OCI-LY7 (cell line): Measurements from ENCODE around the gene UBE2Q2. TPM values are rescaled to one million over a fixed set of nuclear protein-coding genes. Genes with fewer than 3 reads are reported as not detected.

Experiments used
- BruUV-seq: library from RNA; stranded (reverse); fragments of 400-500 nt; replicated peaks from 2 replicates; lab custom pipeline; 2021; lab: Mats Ljungman, UMichigan
- CTCF ChIA-PET: fragments of 300-600 bp; sonication (Branson Sonifier 250); formaldehyde crosslinking; loops from one replicate; lab custom pipeline; 2022; ENCODE audit warnings: antibody characterized with exemption; ENCODE audit not compliant: unreplicated experiment; lab: Charles Lee
- POLR2A ChIA-PET: fragments of 300-600 bp; sonication (Branson Sonifier 250); formaldehyde crosslinking; loops from one replicate; lab custom pipeline; 2022; ENCODE audit warnings: antibody characterized with exemption; lab: Charles Lee
- DNase-seq: peaks from one replicate; pipeline ENCODE4 v3.0.0-alpha.2; 2015; ENCODE audit warnings: low spot score
- H2AFZ ChIP-seq: fragments of 200-600 bp; sonication (generic), shearing (Covaris generic); 2 replicates; pipeline ENCODE4 v1.6.1; 2014; ENCODE audit warnings: mild to moderate bottlenecking, antibody characterized with exemption, low read length, moderate library complexity
- H3K27ac ChIP-seq: fragments of 200-600 bp; sonication (generic); 2 replicates; pipeline ENCODE4 v1.5.1; 2014; ENCODE audit warnings: mixed run types, low read depth, mild to moderate bottlenecking, moderate library complexity, low read length, inconsistent platforms; ENCODE audit not compliant: poor library complexity, severe bottlenecking
- H3K36me3 ChIP-seq: fragments of 200-600 bp; sonication (generic); 2 replicates; pipeline ENCODE4 v1.6.1; 2014; ENCODE audit warnings: mild to moderate bottlenecking, antibody characterized with exemption, low read length, moderate library complexity, mixed read lengths; ENCODE audit not compliant: insufficient read depth
- H3K4me1 ChIP-seq: fragments of 200-600 bp; sonication (generic); 2 replicates; pipeline ENCODE4 v1.5.1; 2014; ENCODE audit warnings: mild to moderate bottlenecking, low read length; ENCODE audit not compliant: insufficient read depth, poor library complexity, severe bottlenecking
- H3K4me2 ChIP-seq: fragments of 200-600 bp; sonication (generic); 2 replicates; pipeline ENCODE4 v1.6.1; 2014; ENCODE audit warnings: mild to moderate bottlenecking, low read length
- H3K4me3 ChIP-seq: fragments of 200-600 bp; sonication (generic); 2 replicates; pipeline ENCODE4 v1.5.1; 2014; ENCODE audit warnings: mild to moderate bottlenecking, low read depth, low read length; ENCODE audit not compliant: poor library complexity, severe bottlenecking
- H3K79me2 ChIP-seq: fragments of 200-600 bp; sonication (generic); 2 replicates; pipeline ENCODE4 v1.6.1; 2016; ENCODE audit warnings: low read depth, mild to moderate bottlenecking, low read length, moderate library complexity, mixed read lengths; ENCODE audit not compliant: insufficient read depth
- H3K9me2 ChIP-seq: fragments of 200-600 bp; sonication (generic); 2 replicates; pipeline ENCODE4 v1.6.1; 2016; ENCODE audit warnings: mild to moderate bottlenecking, low read length, mixed read lengths; ENCODE audit not compliant: insufficient read depth
- H3K9me3 ChIP-seq: fragments of 200-600 bp; sonication (generic); 2 replicates; pipeline ENCODE4 v1.6.1; 2014; ENCODE audit warnings: mild to moderate bottlenecking, mixed run types, low read length, mixed read lengths
- H4K20me1 ChIP-seq: fragments of 200-600 bp; sonication (generic); 2 replicates; pipeline ENCODE4 v1.6.1; 2014; ENCODE audit warnings: mild to moderate bottlenecking, antibody characterized with exemption, low read length, moderate library complexity, mixed read lengths; ENCODE audit not compliant: insufficient read depth
- CTCF ChIP-seq: fragments of 200-600 bp; sonication (generic); conservative IDR thresholded peaks from 2 replicates; pipeline ENCODE4 v1.5.1; 2014; ENCODE audit warnings: mild to moderate bottlenecking, antibody characterized with exemption, low read length, moderate library complexity, mixed read lengths
- EZH2phosphoT487 ChIP-seq: fragments of 200-600 bp; sonication (generic); IDR thresholded peaks from 2 replicates; pipeline ENCODE4 v1.6.1; 2018; ENCODE audit warnings: low read depth, borderline replicate concordance, mild to moderate bottlenecking, mixed run types, antibody characterized with exemption, low read length, moderate library complexity, mixed read lengths
- intact Hi-C: fragments of 100-400 bp; cut with micrococcal nuclease; formaldehyde crosslinking; loops from one replicate; pipeline ENCODE4 v1.10.0; 2022; ENCODE audit not compliant: unreplicated experiment
- total RNA-seq, 2 experiments: library from RNA; depleted of rRNA in 1 of 2; stranded (reverse); fragments of >200 nt in 1 of 2; shearing (Covaris generic) in 1 of 2; gene quantifications; 2 replicates each; pipeline ENCODE4 v1.2.3, GENCODE V29; 2014 to 2022

UBE2Q2 gene
- total RNA-seq, 2 experiments from 2014 or later = 12.0 TPM

GRCh38 chr15:75823860-75824613, 19.2 kb upstream of the UBE2Q2 start:
- POLR2A ChIA-PET = interaction anchor here (0.6 kb wide), 1 partner anchor 89 kb away, joined by 3 read pairs; no protein-coding TSS in a partner anchor
- no TSS peak for BruUV-seq

GRCh38 chr15:75827691-75828090, 15.6 kb upstream of the UBE2Q2 start:
- H2AFZ ChIP-seq = no peak overlapping the region
- no peaks in the 10 kb centered on the region for H3K9me3 ChIP-seq
- no peak overlapping the region for H3K27ac ChIP-seq
- intact Hi-C loops = no loop called here
- no peaks in the 10 kb centered on the region for H3K79me2 ChIP-seq
- H3K36me3 ChIP-seq = no peaks in the 10 kb centered on the region
- ChIA-PET POLR2A (interaction anchor here (0.7 kb wide), 1 partner anchor 12 kb away, joined by 4 read pairs; no protein-coding TSS in a partner anchor), CTCF (no interaction called here)
- BruUV-seq = no TSS peak
- no peaks in the 10 kb centered on the region for H4K20me1 ChIP-seq
- no peak overlapping the region for H3K4me3 ChIP-seq
- DNase-seq = no peak
- H3K9me2 ChIP-seq = no peaks in the 10 kb centered on the region
- no peak overlapping the region for H3K4me2 ChIP-seq
- no peak for TF ChIP-seq CTCF
- no peak for TF ChIP-seq EZH2phosphoT487
- H3K4me1 ChIP-seq = no peaks in the 10 kb centered on the region

More at GRCh38 chr15:75823860-75824613, 19.2 kb upstream of the UBE2Q2 start:
- H2AFZ ChIP-seq = no peak overlapping the region
- no peaks in the 10 kb centered on the region for H4K20me1 ChIP-seq
- intact Hi-C loops = no loop called here
- H3K9me2 ChIP-seq = no peaks in the 10 kb centered on the region
- H3K9me3 ChIP-seq = no peaks in the 10 kb centered on the region
- DNase-seq = no peak
- no peaks in the 10 kb centered on the region for H3K36me3 ChIP-seq
- H3K79me2 ChIP-seq = no peaks in the 10 kb centered on the region
- H3K27ac ChIP-seq = no peak overlapping the region
- H3K4me1 ChIP-seq = no peaks in the 10 kb centered on the region
- H3K4me2 ChIP-seq = no peak overlapping the region
- CTCF ChIA-PET = no interaction called here
- TF ChIP-seq CTCF = no peak
- TF ChIP-seq EZH2phosphoT487 = no peak
- H3K4me3 ChIP-seq = no peak overlapping the region

- ChIA-PET CTCF (no interaction called here), POLR2A (no interaction called here)
- no peaks in the 10 kb centered on the region for H3K4me1 ChIP-seq
- intact Hi-C loops = no loop called here
- H3K9me2 ChIP-seq = no peaks in the 10 kb centered on the region
- H2AFZ ChIP-seq = no peak overlapping the region
- no peaks in the 10 kb centered on the region for H3K36me3 ChIP-seq
- no peaks in the 10 kb centered on the region for H3K9me3 ChIP-seq
- no peak overlapping the region for H3K4me3 ChIP-seq
- TF ChIP-seq EZH2phosphoT487 = no peak
- no peak for TF ChIP-seq CTCF
- no peak overlapping the region for H3K4me2 ChIP-seq
- H3K79me2 ChIP-seq = no peaks in the 10 kb centered on the region
- no peaks in the 10 kb centered on the region for H4K20me1 ChIP-seq
- H3K27ac ChIP-seq = no peak overlapping the region
- no peak for DNase-seq
- no TSS peak for BruUV-seq
Measured at GRCh38 chr15:75828429-75828828, 14.8 kb upstream of the UBE2Q2 start.
